ENCODE measurements around the gene CORO2B.

GRCh38 chr15:68653801-68654200 is 75.0 kb downstream of the CORO2B start:
- no peak for TF ChIP-seq ZNF70 (CRISPR knock-in tag; IDR thresholded peaks at IDR 0.05)
- TF ChIP-seq GLIS3 (CRISPR knock-in tag; IDR thresholded peaks at IDR 0.05), result no peak
- no peak for TF ChIP-seq PATZ1 (CRISPR knock-in tag; IDR thresholded peaks at IDR 0.05; ENCODE audit: borderline replicate concordance)
- TF ChIP-seq RARB (CRISPR knock-in tag; IDR thresholded peaks at IDR 0.05), result no peak
- no peak for TF ChIP-seq POU6F1 (CRISPR knock-in tag; IDR thresholded peaks at IDR 0.05; ENCODE audit: borderline replicate concordance, low read depth)
- TF ChIP-seq CSRNP3 (CRISPR knock-in tag; IDR thresholded peaks at IDR 0.05), result no peak
- no peak for TF ChIP-seq ARNTL (CRISPR knock-in tag; IDR thresholded peaks at IDR 0.05; ENCODE audit: borderline replicate concordance, low read depth)
- TF ChIP-seq TCF4 (CRISPR knock-in tag; IDR thresholded peaks at IDR 0.05; ENCODE audit: borderline replicate concordance), result no peak
- no peak for TF ChIP-seq ZNF8 (CRISPR knock-in tag; IDR thresholded peaks at IDR 0.05)
- TF ChIP-seq SNAI2 (CRISPR knock-in tag; IDR thresholded peaks at IDR 0.05), result no peak
- TF ChIP-seq CREB5 (CRISPR knock-in tag; IDR thresholded peaks at IDR 0.05; ENCODE audit: low read depth), result no peak
- TF ChIP-seq TOX (CRISPR knock-in tag; IDR thresholded peaks at IDR 0.05; ENCODE audit: borderline replicate concordance), result no peak
- no peak for TF ChIP-seq PPARA (CRISPR knock-in tag; IDR thresholded peaks at IDR 0.05; ENCODE audit: borderline replicate concordance)
- TF ChIP-seq ZNF565 (CRISPR knock-in tag; conservative IDR thresholded peaks at IDR 0.05; ENCODE audit: low read depth), result no peak

Measured in SK-N-SH treated with all-trans-retinoic acid at 6 μM for 48 hours (cell line).